KMS-11 (cell line): ENCODE measurements around the gene NOL9.

Experiments
- H2AFZ ChIP-seq: fragments of 200-600 bp; sonication (generic); 2 replicates; pipeline ENCODE4 v1.6.1; 2016; ENCODE audit warnings: antibody characterized with exemption, mixed run types, low read depth
- H3K27ac ChIP-seq: fragments of 200-600 bp; sonication (generic); 2 replicates; pipeline ENCODE4 v1.6.1; 2016; ENCODE audit warnings: mild to moderate bottlenecking, mixed run types
- H3K27me3 ChIP-seq: fragments of 200-600 bp; sonication (generic); 2 replicates; pipeline ENCODE4 v1.6.1; 2017; ENCODE audit warnings: mild to moderate bottlenecking, low read depth, mixed run types, moderate library complexity; ENCODE audit not compliant: insufficient read depth
- H3K36me3 ChIP-seq: fragments of 200-600 bp; sonication (generic); 2 replicates; pipeline ENCODE4 v1.6.1; 2017; ENCODE audit warnings: mild to moderate bottlenecking, mixed run types; ENCODE audit not compliant: insufficient read depth
- H3K4me1 ChIP-seq: fragments of 200-600 bp; sonication (generic); 2 replicates; pipeline ENCODE4 v1.6.1; 2016; ENCODE audit warnings: mild to moderate bottlenecking, low read depth, mixed run types; ENCODE audit not compliant: poor library complexity, severe bottlenecking
- H3K4me2 ChIP-seq: fragments of 200-600 bp; sonication (generic); 2 replicates; pipeline ENCODE4 v1.7.0; 2016; ENCODE audit warnings: mild to moderate bottlenecking, mixed run types
- H3K4me3 ChIP-seq: fragments of 200-600 bp; sonication (generic); IDR thresholded peaks from 2 replicates; pipeline ENCODE4 v1.6.1; 2017; ENCODE audit warnings: low read depth, low read length, mixed read lengths; ENCODE audit not compliant: insufficient read depth
- H3K79me2 ChIP-seq: fragments of 200-600 bp; sonication (generic); 2 replicates; pipeline ENCODE4 v1.6.1; 2016; ENCODE audit warnings: low read depth, mixed run types; ENCODE audit not compliant: insufficient read depth
- H3K9ac ChIP-seq: fragments of 200-600 bp; sonication (generic); 2 replicates; pipeline ENCODE4 v1.6.1; 2016; ENCODE audit warnings: mild to moderate bottlenecking, mixed run types
- H4K20me1 ChIP-seq: fragments of 200-600 bp; sonication (generic); 2 replicates; pipeline ENCODE4 v1.6.1; 2016; ENCODE audit warnings: mild to moderate bottlenecking, mixed run types; ENCODE audit not compliant: insufficient read depth
- TF ChIP-seq, protein P1 (sequence below): fragments of 200-600 bp; sonication (generic); conservative IDR thresholded peaks from 2 replicates; pipeline ENCODE4 v1.6.1; 2017; ENCODE audit warnings: low read depth, mild to moderate bottlenecking, antibody characterized with exemption, low read length, moderate library complexity, mixed read lengths

NOL9 gene

DNA sequence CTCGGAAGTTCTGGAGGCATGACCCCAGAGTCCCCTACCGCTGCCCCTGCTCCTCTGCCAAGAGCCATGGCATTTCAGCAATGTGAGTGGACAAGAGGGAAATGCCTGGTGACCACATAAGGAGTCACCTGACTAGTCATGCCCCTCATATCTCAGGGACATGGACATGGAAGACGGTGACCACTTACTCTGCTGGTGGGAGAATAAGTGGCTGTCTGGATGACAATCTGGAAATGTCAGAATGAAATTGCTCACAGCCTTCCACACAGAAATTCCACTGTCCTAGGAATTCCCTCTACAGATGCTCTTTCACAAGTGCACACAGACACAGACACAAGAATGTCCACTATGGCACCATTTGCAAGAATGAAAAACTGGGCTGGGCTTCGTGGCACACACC, 38.5 kb downstream of the NOL9 start:
- H4K20me1 ChIP-seq: no peaks in the 10 kb centered on the region
- no peak overlapping the region for H3K4me2 ChIP-seq
- H3K27ac ChIP-seq: no peak overlapping the region
- no peak overlapping the region for H2AFZ ChIP-seq
- no peaks in the 10 kb centered on the region for H3K36me3 ChIP-seq
- H3K79me2 ChIP-seq: no peaks in the 10 kb centered on the region
- no peak overlapping the region for H3K4me3 ChIP-seq
- no peaks in the 10 kb centered on the region; the same call in 1 of the 2 replicates for H3K27me3 ChIP-seq
- TF ChIP-seq, protein P1, sequence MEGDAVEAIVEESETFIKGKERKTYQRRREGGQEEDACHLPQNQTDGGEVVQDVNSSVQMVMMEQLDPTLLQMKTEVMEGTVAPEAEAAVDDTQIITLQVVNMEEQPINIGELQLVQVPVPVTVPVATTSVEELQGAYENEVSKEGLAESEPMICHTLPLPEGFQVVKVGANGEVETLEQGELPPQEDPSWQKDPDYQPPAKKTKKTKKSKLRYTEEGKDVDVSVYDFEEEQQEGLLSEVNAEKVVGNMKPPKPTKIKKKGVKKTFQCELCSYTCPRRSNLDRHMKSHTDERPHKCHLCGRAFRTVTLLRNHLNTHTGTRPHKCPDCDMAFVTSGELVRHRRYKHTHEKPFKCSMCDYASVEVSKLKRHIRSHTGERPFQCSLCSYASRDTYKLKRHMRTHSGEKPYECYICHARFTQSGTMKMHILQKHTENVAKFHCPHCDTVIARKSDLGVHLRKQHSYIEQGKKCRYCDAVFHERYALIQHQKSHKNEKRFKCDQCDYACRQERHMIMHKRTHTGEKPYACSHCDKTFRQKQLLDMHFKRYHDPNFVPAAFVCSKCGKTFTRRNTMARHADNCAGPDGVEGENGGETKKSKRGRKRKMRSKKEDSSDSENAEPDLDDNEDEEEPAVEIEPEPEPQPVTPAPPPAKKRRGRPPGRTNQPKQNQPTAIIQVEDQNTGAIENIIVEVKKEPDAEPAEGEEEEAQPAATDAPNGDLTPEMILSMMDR: no peak
- no peaks in the 10 kb centered on the region for H3K4me1 ChIP-seq
- H3K9ac ChIP-seq: no peak overlapping the region

DNA sequence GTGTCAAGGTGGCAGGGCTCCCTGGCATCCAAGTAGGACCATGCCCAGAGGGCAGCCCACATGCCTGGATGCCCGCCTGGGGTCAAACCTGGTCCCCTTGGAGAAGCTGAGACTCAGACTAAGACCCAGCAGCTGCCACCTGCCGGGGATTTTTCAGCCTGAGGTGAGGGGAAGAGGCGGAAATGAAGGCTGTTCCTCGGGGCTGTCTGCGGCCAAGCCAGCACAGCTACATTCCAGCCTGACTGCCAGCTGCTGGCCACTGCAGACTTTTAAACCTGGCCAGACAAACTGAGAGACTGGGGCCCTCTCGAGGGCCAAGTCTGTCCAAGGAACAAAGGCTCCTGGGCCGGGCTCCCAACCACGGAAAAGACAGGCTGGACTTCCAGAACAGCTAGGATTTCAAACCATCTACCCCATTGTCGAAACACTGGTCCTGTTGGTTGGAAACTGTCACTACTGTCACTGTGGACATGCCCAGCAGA, 41.0 kb downstream of the NOL9 start:
- no peaks in the 10 kb centered on the region for H4K20me1 ChIP-seq
- H3K4me3 ChIP-seq: no peak overlapping the region
- no peak overlapping the region for H3K9ac ChIP-seq
- no peaks in the 10 kb centered on the region for H3K36me3 ChIP-seq
- H3K27ac ChIP-seq: no peak overlapping the region
- H2AFZ ChIP-seq: no peak overlapping the region
- H3K27me3 ChIP-seq: peaks cover 13% of the 10 kb centered on the region; the same call in 1 of the 2 replicates
- H3K4me1 ChIP-seq: no peaks in the 10 kb centered on the region
- TF ChIP-seq, protein P1: no peak
- H3K79me2 ChIP-seq: no peaks in the 10 kb centered on the region
- no peak overlapping the region for H3K4me2 ChIP-seq

DNA sequence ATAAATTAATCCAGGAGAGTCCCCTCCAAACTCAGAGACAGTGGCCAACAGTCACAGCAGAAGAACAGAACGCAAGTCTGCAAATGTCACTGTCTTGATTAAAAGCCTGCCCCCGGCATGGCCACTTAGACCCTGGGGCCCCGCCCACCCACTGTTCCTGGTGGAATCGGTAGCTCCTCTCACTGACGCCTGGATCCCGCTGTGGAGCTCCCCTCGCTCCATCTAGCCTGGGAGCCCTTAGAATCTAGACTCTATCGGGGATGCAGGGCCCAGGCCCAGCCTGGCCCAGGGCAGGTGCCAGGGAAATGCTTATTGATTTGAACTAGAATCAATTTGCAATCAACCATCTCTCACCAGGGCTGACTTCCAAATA, 41.4 kb downstream of the NOL9 start:
- no peaks in the 10 kb centered on the region for H3K4me1 ChIP-seq
- H3K36me3 ChIP-seq: no peaks in the 10 kb centered on the region
- H3K27ac ChIP-seq: no peak overlapping the region
- no peak overlapping the region for H3K4me2 ChIP-seq
- H3K79me2 ChIP-seq: no peaks in the 10 kb centered on the region
- H3K27me3 ChIP-seq: peaks cover 17% of the 10 kb centered on the region; the same call in 1 of the 2 replicates
- H3K9ac ChIP-seq: no peak overlapping the region
- no peak overlapping the region for H2AFZ ChIP-seq
- TF ChIP-seq, protein P1: no peak
- no peaks in the 10 kb centered on the region for H4K20me1 ChIP-seq
- no peak overlapping the region for H3K4me3 ChIP-seq

DNA sequence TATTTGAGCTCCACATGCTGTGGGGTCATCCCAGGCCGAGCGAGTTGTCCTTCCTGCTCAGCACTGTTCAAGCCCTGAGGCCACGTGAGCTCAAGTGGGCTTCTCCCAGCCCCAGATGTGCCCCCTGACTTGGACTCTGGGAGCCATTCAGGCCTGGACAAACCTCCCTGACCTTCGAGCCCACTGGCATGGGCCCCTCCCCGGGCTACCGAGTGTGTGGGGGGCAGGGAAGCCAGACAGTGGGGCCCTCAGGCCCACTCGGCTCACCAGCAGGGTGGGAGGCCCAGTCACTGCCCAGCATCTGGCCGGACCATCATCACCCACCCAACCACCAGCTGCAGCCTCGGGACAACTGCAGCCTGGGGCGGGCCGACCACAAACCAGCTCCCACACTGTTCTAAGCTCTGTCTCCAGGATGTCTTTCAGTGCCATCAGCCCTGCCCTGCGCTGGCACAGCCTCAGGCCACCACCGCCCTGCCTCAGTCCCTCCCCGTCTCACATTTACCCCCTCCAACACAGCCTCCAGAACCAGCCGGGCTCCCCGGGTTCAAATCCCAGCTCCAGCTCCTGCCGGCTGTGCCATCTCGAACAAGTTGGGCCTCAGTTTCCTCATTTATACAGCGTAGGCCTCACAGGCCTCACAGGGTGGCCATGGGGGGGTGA, 41.9 kb downstream of the NOL9 start:
- Histone ChIP-seq H3K4me1 (no peaks in the 10 kb centered on the region), H3K27me3 (peaks cover 22% of the 10 kb centered on the region; the same call in 1 of the 2 replicates), H3K36me3 (no peaks in the 10 kb centered on the region), H4K20me1 (no peaks in the 10 kb centered on the region), H3K27ac (no peak overlapping the region), H3K79me2 (no peaks in the 10 kb centered on the region), H3K9ac (no peak overlapping the region), H3K4me2 (no peak overlapping the region), H3K4me3 (no peak overlapping the region), H2AFZ (no peak overlapping the region)
- TF ChIP-seq, protein P1: no peak
